K562 (cell line): ENCODE data around the gene PI4K2A. TPM values are rescaled to one million over a fixed set of nuclear protein-coding genes. Genes with fewer than 3 reads are reported as not detected.

ENCODE experiments used
- ATAC-seq: fragments of 200-7000 bp; cut with Tn5 transposase; 3 replicates; pipeline ENCODE4 v1.9.1; 2020; ENCODE audit warnings: moderate library complexity
- BruUV-seq: library from RNA; stranded (reverse); fragments of 400-500 nt; replicated peaks from 2 replicates; lab custom pipeline; 2021; lab: Mats Ljungman, UMichigan
- CTCF ChIA-PET: fragments of 300-600 bp; formaldehyde crosslinking; extraction: SDS; loops from one replicate; lab custom pipeline; 2021; ENCODE audit warnings: low intra/inter-chr PET ratio; lab: Yijun Ruan, JAX
- POLR2A ChIA-PET: fragments of 300-600, 350-650 bp; sonication (Branson Sonifier 250); formaldehyde crosslinking; extraction: SDS; loops from one replicate; lab custom pipeline; 2021; ENCODE audit warnings: antibody characterized with exemption, inconsistent platforms; lab: Yijun Ruan, JAX
- DNase-seq, 4 experiments: peaks; one replicate each; pipeline versions ENCODE4 v3.0.0 to v3.0.0-alpha.2; 2011 to 2018; ENCODE audit warnings: low spot score in 3 of 4, mixed read lengths in 3 of 4; ENCODE audit errors: extremely low read depth in 1 of 4
- FAIRE-seq: peaks from 2 replicates; lab custom pipeline; 2011; peaks lifted over from hg19 to GRCh38; lab: Jason Lieb, UNC
- H2AFZ ChIP-seq: 2 replicates; pipeline ENCODE4 v1.6.0; 2011; ENCODE audit warnings: low read depth, low read length, control low read depth, inconsistent platforms
- H3K27ac ChIP-seq: fragments of 200-600 bp; 3 replicates; pipeline ENCODE4 v1.8.0; 2011; ENCODE audit warnings: low read depth, mild to moderate bottlenecking, control low read depth, inconsistent platforms, low read length, moderate library complexity, mixed read lengths; ENCODE audit errors: extremely low read depth
- H3K27me3 ChIP-seq, 2 experiments: fragments of 300-600 bp in 1 of 2; 2 replicates in 1 of 2; 3 replicates in 1 of 2; pipeline versions ENCODE4 v1.6.0 to v1.8.0; 2011; ENCODE audit warnings: inconsistent platforms in 2 of 2, low read length in 2 of 2, mild to moderate bottlenecking in 1 of 2, mixed read lengths in 1 of 2, moderate library complexity in 1 of 2; ENCODE audit not compliant: control insufficient read depth in 2 of 2, insufficient read depth in 2 of 2
- H3K36me3 ChIP-seq: fragments of 300-600 bp; 3 replicates; pipeline ENCODE4 v1.8.0; 2011; ENCODE audit warnings: mild to moderate bottlenecking, low read length, inconsistent platforms; ENCODE audit not compliant: control insufficient read depth, insufficient read depth
- H3K4me1 ChIP-seq, 2 experiments: fragments of 200-600 bp in 1 of 2; replicated peaks in 1 of 2; 2 replicates in 1 of 2; 3 replicates in 1 of 2; pipeline versions ENCODE4 v1.5.1 to v1.8.0; 2011; ENCODE audit warnings: inconsistent platforms in 2 of 2, low read length in 2 of 2, mild to moderate bottlenecking in 1 of 2, mixed read lengths in 1 of 2, moderate library complexity in 1 of 2; ENCODE audit not compliant: control insufficient read depth in 2 of 2, insufficient read depth in 2 of 2
- H3K4me2 ChIP-seq: 2 replicates; pipeline ENCODE4 v1.6.1; 2011; ENCODE audit warnings: low read length, control low read depth, inconsistent platforms, mixed read lengths; ENCODE audit not compliant: insufficient read depth
- H3K4me3 ChIP-seq: fragments of 200-600 bp; sonication (generic), shearing (Covaris generic); 2 replicates; pipeline ENCODE4 v1.5.1; 2016; ENCODE audit warnings: control low read depth, inconsistent platforms
- H3K79me2 ChIP-seq: fragments of 200-600 bp; 3 replicates; pipeline ENCODE4 v1.8.0; 2011; ENCODE audit warnings: low read length, inconsistent platforms; ENCODE audit not compliant: control insufficient read depth, insufficient read depth
- H3K9ac ChIP-seq, 2 experiments: 2 replicates each; pipeline versions ENCODE4 v1.6.0 to v1.6.1; 2011; ENCODE audit warnings: low read depth in 2 of 2, low read length in 2 of 2, control low read depth in 1 of 2, inconsistent platforms in 1 of 2, mild to moderate bottlenecking in 1 of 2, mixed read lengths in 1 of 2; ENCODE audit not compliant: insufficient read depth in 1 of 2
- H3K9me1 ChIP-seq: one replicate; pipeline ENCODE4 v1.6.0; 2011; ENCODE audit warnings: inconsistent platforms, mild to moderate bottlenecking, low read length, moderate library complexity; ENCODE audit not compliant: control insufficient read depth, insufficient read depth
- H3K9me3 ChIP-seq: replicated peaks from 2 replicates; pipeline ENCODE4 v1.5.1; 2011; ENCODE audit warnings: low read depth, low read length, inconsistent platforms; ENCODE audit not compliant: control insufficient read depth, insufficient read depth
- H4K20me1 ChIP-seq: replicated peaks from 2 replicates; pipeline ENCODE4 v1.6.1; 2011; ENCODE audit warnings: low read length, inconsistent platforms, mixed read lengths; ENCODE audit not compliant: control insufficient read depth, insufficient read depth
- ETS2 ChIP-seq: IDR thresholded peaks from 2 replicates; pipeline ENCODE4 v1.6.1; 2016; ENCODE audit warnings: borderline replicate concordance, missing genetic modification characterization, mild to moderate bottlenecking, moderate library complexity, missing compliant biosample characterization; ENCODE audit not compliant: poor library complexity, severe bottlenecking
- FOXA1 ChIP-seq: fragments of 450-650 bp; IDR thresholded peaks from 2 replicates; pipeline ENCODE4 v1.6.1; 2016; ENCODE audit warnings: mild to moderate bottlenecking, borderline replicate concordance
- FOXJ3 ChIP-seq: sonication (generic); formaldehyde crosslinking; IDR thresholded peaks from 2 replicates; pipeline ENCODE4 v1.4.0; 2020; ENCODE audit warnings: mild to moderate bottlenecking, missing genetic modification reagents
- GATA2 ChIP-seq: sonication (generic); formaldehyde crosslinking; IDR thresholded peaks from 2 replicates; pipeline ENCODE4 v1.4.0; 2020; ENCODE audit warnings: mild to moderate bottlenecking, missing genetic modification reagents
- MCM3 ChIP-seq: fragments of 450-650 bp; IDR thresholded peaks from 2 replicates; pipeline ENCODE4 v1.6.1; 2016
- MYC ChIP-seq, 2 experiments: fragments of 250-450 bp in 1 of 2; sonication (Bioruptor Pico) in 1 of 2; IDR thresholded peaks; 2 replicates each; pipeline versions ENCODE4 v1.5.1 to v1.6.1; 2012 to 2021; ENCODE audit warnings: low read depth in 2 of 2, borderline replicate concordance in 1 of 2, improper control_type of control experiment in 1 of 2, low read length in 1 of 2, mild to moderate bottlenecking in 1 of 2, moderate library complexity in 1 of 2
- RAD51 ChIP-seq: fragments of 450-650 bp; IDR thresholded peaks from 2 replicates; pipeline ENCODE4 v1.7.1; 2016; ENCODE audit warnings: low read depth, mild to moderate bottlenecking, borderline replicate concordance
- RBM14 ChIP-seq: fragments of 200-400 bp; formaldehyde crosslinking; IDR thresholded peaks from 2 replicates; pipeline ENCODE4 v1.6.1; 2018; ENCODE audit warnings: low read depth, mild to moderate bottlenecking, low read length, moderate library complexity, borderline replicate concordance; ENCODE audit not compliant: insufficient read depth
- TGIF2 ChIP-seq: sonication (generic); formaldehyde crosslinking; IDR thresholded peaks from 2 replicates; pipeline ENCODE4 v1.8.1; 2022; ENCODE audit warnings: mild to moderate bottlenecking, missing genetic modification reagents, moderate library complexity
- U2AF2 ChIP-seq: fragments of 200-400 bp; formaldehyde crosslinking; optimal IDR thresholded peaks from 2 replicates; pipeline ENCODE3; 2017; ENCODE audit warnings: low read depth, mild to moderate bottlenecking, low read length
- ZNF143 ChIP-seq: sonication (generic); formaldehyde crosslinking; IDR thresholded peaks from 2 replicates; pipeline ENCODE4 v1.9.0; 2022; ENCODE audit warnings: mild to moderate bottlenecking, missing genetic modification reagents
- ZNF239 ChIP-seq: fragments of 250-450 bp; sonication (Bioruptor Pico); IDR thresholded peaks from 2 replicates; pipeline ENCODE4 v1.4.0; 2020; ENCODE audit warnings: mild to moderate bottlenecking
- ZNF644 ChIP-seq: fragments of 200-800 bp; sonication (Bioruptor generic); IDR thresholded peaks from 2 replicates; pipeline ENCODE4 v1.6.1; 2016; ENCODE audit warnings: low read depth, missing genetic modification characterization, missing compliant biosample characterization
- ZNF785 ChIP-seq: fragments of 250-450 bp; sonication (Bioruptor Pico); IDR thresholded peaks from 2 replicates; pipeline ENCODE4 v1.4.0; 2020; ENCODE audit warnings: mild to moderate bottlenecking
- WGBS: fragments of 100-300 bp; shearing (Covaris generic); methylation state at CpG from one replicate; pipeline ENCODE4 v1.1.6; 2016; ENCODE audit warnings: low coverage, mixed read lengths; ENCODE audit not compliant: insufficient coverage; ENCODE audit errors: missing lambda C conversion rate; 5-methylcytosine and 5-hydroxymethylcytosine counted together
- in situ Hi-C: fragments of 300-500 bp; cut with MboI; formaldehyde crosslinking; loops from 4 replicates; pipeline ENCODE4 v1.15.0; 2018; ENCODE audit warnings: inconsistent platforms, mixed read lengths
- intact Hi-C: fragments of 100-400 bp; cut with micrococcal nuclease; formaldehyde crosslinking; loops from 2 replicates; pipeline ENCODE4 v1.14.2; 2022
- polyA plus RNA-seq, 8 experiments: library from polyadenylated mRNA; depleted of rRNA in 4 of 8; stranded (reverse) in 5 of 8; unstranded in 3 of 8; fragments of >200 nt; fragmentation: Nextera tagmentation in 2 of 8; fragmentation: Illumina TruSeq in 1 of 8; extraction: Ambion mirVana in 2 of 8; extraction: Trizol in 1 of 8; gene quantifications; 2 replicates each; pipeline versions ENCODE4 v1.2.1 to v1.2.3, GENCODE V29; 2011 to 2014; ENCODE audit warnings: inconsistent platforms in 1 of 8, missing spikeins in 1 of 8
- total RNA-seq, 7 experiments: library from RNA; depleted of rRNA in 6 of 7; stranded (reverse); fragments of >200 nt in 6 of 7; fragmentation: Illumina TruSeq in 2 of 7; extraction: Trizol in 2 of 7; gene quantifications; 2 replicates each; pipeline versions ENCODE4 v1.2.1 to v1.2.3, GENCODE V29; 2011 to 2021; ENCODE audit warnings: low replicate concordance in 1 of 7
- TF ChIP-seq, protein P1 (sequence below): fragments of 450-650 bp; IDR thresholded peaks from 2 replicates; pipeline ENCODE4 v1.7.0; 2016; ENCODE audit warnings: borderline replicate concordance
- TF ChIP-seq, protein P2 (sequence below): fragments of 450-650 bp; formaldehyde crosslinking; IDR thresholded peaks from 2 replicates; pipeline ENCODE4 v1.4.0; 2020; ENCODE audit warnings: mild to moderate bottlenecking
- TF ChIP-seq, protein P3 (sequence below): fragments of 200-800 bp; sonication (Bioruptor generic); IDR thresholded peaks from 2 replicates; pipeline ENCODE4 v1.6.1; 2017; ENCODE audit warnings: missing genetic modification characterization, missing compliant biosample characterization

Gene PI4K2A
- total and polyA plus RNA-seq, 9 of the 15 experiments (the other 6 are each of a cell fraction or from before 2014, with no cell fraction given), result 4.4 to 28.4 (median 16.5) TPM

DNA sequence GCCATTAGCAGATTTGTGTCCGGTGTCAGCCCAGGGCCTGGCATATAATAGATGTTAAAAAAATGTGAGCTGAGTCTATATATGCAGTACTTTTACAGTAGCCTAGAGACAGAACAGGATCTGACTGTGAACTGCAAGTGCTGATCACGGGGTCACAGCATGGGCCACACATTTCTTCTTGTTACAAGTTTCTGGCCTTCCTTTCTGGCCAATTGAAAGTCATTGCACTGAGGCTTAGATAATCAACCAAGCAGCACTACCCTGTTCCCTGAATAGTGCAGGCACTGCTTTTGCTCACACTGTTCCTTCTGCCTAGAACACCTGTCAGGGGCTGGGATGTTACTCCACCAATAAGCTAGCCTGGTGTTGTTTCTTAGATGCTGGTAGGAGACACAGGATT lies 67.7 kb downstream of the PI4K2A start:
- Histone ChIP-seq H3K9me3 (no peaks in the 10 kb centered on the region), H3K4me1 (peaks cover 0 to 5% of the 10 kb centered on the region in 2 experiments; a peak in 3 of 5 replicates), H3K79me2 (no peaks in the 10 kb centered on the region), H3K36me3 (no peaks in the 10 kb centered on the region), H2AFZ (no peak overlapping the region), H3K4me2 (no peak overlapping the region), H3K9ac (no peak overlapping the region), H3K27me3 (no peaks in the 10 kb centered on the region), H3K27ac (no peak overlapping the region)
- BruUV-seq, result no TSS peak
- DNase-seq (no peak), ATAC-seq (no peak), FAIRE-seq (no peak)
- POLR2A ChIA-PET, result interaction anchor here (2.5 kb wide), 1 partner anchor 21 kb away, joined by 9 read pairs; the partner anchor contains the start of gene AVPI1
- in situ Hi-C loops, result no loop called here
- TF ChIP-seq GATA2 (CRISPR knock-in tag), result no peak
- no peak for TF ChIP-seq ZNF785 (CRISPR knock-in tag)
- TF ChIP-seq, protein P1, sequence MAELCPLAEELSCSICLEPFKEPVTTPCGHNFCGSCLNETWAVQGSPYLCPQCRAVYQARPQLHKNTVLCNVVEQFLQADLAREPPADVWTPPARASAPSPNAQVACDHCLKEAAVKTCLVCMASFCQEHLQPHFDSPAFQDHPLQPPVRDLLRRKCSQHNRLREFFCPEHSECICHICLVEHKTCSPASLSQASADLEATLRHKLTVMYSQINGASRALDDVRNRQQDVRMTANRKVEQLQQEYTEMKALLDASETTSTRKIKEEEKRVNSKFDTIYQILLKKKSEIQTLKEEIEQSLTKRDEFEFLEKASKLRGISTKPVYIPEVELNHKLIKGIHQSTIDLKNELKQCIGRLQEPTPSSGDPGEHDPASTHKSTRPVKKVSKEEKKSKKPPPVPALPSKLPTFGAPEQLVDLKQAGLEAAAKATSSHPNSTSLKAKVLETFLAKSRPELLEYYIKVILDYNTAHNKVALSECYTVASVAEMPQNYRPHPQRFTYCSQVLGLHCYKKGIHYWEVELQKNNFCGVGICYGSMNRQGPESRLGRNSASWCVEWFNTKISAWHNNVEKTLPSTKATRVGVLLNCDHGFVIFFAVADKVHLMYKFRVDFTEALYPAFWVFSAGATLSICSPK, result no peak
- no peak for TF ChIP-seq MYC (IDR thresholded peaks at IDR 0.05; ENCODE audit: low read depth, low read length)
- no peak for TF ChIP-seq MYC (CRISPR knock-in tag; IDR thresholded peaks at IDR 0.05; ENCODE audit: borderline replicate concordance, low read depth)
- TF ChIP-seq, protein P2, sequence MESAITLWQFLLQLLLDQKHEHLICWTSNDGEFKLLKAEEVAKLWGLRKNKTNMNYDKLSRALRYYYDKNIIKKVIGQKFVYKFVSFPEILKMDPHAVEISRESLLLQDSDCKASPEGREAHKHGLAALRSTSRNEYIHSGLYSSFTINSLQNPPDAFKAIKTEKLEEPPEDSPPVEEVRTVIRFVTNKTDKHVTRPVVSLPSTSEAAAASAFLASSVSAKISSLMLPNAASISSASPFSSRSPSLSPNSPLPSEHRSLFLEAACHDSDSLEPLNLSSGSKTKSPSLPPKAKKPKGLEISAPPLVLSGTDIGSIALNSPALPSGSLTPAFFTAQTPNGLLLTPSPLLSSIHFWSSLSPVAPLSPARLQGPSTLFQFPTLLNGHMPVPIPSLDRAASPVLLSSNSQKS (CRISPR knock-in tag), result no peak
- no peak for TF ChIP-seq TGIF2
- TF ChIP-seq ZNF239 (CRISPR knock-in tag), result no peak
- TF ChIP-seq FOXJ3 (CRISPR knock-in tag), result no peak
- no peak for TF ChIP-seq MCM3
- no peak for TF ChIP-seq FOXA1
- TF ChIP-seq RBM14, result no peak
- TF ChIP-seq, protein P3, sequence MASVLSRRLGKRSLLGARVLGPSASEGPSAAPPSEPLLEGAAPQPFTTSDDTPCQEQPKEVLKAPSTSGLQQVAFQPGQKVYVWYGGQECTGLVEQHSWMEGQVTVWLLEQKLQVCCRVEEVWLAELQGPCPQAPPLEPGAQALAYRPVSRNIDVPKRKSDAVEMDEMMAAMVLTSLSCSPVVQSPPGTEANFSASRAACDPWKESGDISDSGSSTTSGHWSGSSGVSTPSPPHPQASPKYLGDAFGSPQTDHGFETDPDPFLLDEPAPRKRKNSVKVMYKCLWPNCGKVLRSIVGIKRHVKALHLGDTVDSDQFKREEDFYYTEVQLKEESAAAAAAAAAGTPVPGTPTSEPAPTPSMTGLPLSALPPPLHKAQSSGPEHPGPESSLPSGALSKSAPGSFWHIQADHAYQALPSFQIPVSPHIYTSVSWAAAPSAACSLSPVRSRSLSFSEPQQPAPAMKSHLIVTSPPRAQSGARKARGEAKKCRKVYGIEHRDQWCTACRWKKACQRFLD, result no peak
- TF ChIP-seq ZNF644 (tag), result no peak
- no peak for TF ChIP-seq RAD51
- TF ChIP-seq ETS2 (tag), result no peak
- no peak for TF ChIP-seq ZNF143 (CRISPR knock-in tag)
- TF ChIP-seq U2AF2, result no peak
- TF ChIP-seq, all 486 proteins: peak for 0
- Histone ChIP-seq H3K9me1 (no peaks in the 10 kb centered on the region), H4K20me1 (no peaks in the 10 kb centered on the region; the same call in 1 of the 2 replicates), H3K4me3 (no peak overlapping the region)
- WGBS, result 21% methylated on average over 2 of the region's 2 CpGs
- intact Hi-C loops, result no loop called here
- CTCF ChIA-PET, result interaction anchor here (2.8 kb wide), 1 partner anchor 23 kb away, joined by 33 read pairs; no protein-coding TSS in a partner anchor
